ENCODE results near the gene KRTAP22-2. TPM values are rescaled to one million over a fixed set of nuclear protein-coding genes. Genes with fewer than 3 reads are reported as not detected.

The KRTAP22-2 gene
- total RNA-seq, 1 experiment from 2014 or later = not detected

DNA sequence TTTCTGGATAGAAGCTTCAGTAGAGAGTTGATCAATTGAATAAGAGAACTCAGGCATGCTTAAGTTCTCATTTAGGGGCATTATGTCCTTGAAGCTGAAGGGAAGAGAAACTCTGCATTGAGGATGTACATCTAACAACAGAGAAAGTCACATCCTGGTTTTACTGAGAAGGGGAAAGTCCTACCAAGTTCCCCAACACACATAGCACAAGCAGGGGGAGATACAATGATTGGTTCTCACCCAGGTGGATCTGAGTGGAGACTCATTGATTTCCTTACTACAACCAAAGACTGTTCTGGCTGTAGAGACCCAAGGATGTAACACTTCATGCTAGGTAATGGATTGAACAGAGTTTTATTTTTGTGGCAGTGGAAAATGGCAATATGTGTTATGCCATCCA lies 25.0 kb upstream of the KRTAP22-2 start:
- Histone ChIP-seq H4K20me1 (ENCODE audit: control insufficient read depth, insufficient read depth, insufficient read length) (no peaks in the 10 kb centered on the region), H3K9ac (ENCODE audit: extremely low read depth, insufficient read length, low read length) (no peak overlapping the region), H3K27ac (ENCODE audit: insufficient read length, low read depth, low read length) (no peak overlapping the region), H3K79me1 (ENCODE audit: insufficient read depth, low read depth, low read length, poor library complexity, severe bottlenecking) (no peaks in the 10 kb centered on the region), H4K5ac (ENCODE audit: insufficient read length, low read depth, low read length) (no peak overlapping the region), H3K23ac (ENCODE audit: insufficient read length, low read depth, low read length) (no peak overlapping the region), H3K79me2 (ENCODE audit: insufficient read depth, low read length) (no peaks in the 10 kb centered on the region), H4K91ac (ENCODE audit: insufficient read length, low read depth, low read length) (no peak overlapping the region), H2BK12ac (ENCODE audit: insufficient read length, low read depth, low read length) (no peak overlapping the region), H3T11ph (ENCODE audit: low read length) (no peak overlapping the region), H3K14ac (ENCODE audit: insufficient read depth, low read length) (no peak overlapping the region), H3K4me2 (ENCODE audit: insufficient read depth, insufficient read length, low read length) (no peak overlapping the region), H3K9me3 (ENCODE audit: control insufficient read depth, low read depth, low read length) (no peaks in the 10 kb centered on the region), H2BK5ac (ENCODE audit: insufficient read length, low read length) (no peak overlapping the region), H2AK5ac (ENCODE audit: insufficient read length, low read length) (no peak overlapping the region), H4K8ac (replicated peaks; ENCODE audit: insufficient read length, low read depth, low read length) (no peak overlapping the region), H3K56ac (ENCODE audit: insufficient read length, low read depth, low read length) (no peak overlapping the region), H3K18ac (ENCODE audit: insufficient read length, low read depth, low read length) (no peak overlapping the region), H2BK15ac (ENCODE audit: low read depth, low read length) (no peak overlapping the region), H3K23me2 (ENCODE audit: insufficient read length, low read depth, low read length, poor library complexity, severe bottlenecking) (no peaks in the 10 kb centered on the region), H2BK120ac (ENCODE audit: low read depth, low read length, poor library complexity, severe bottlenecking) (no peak overlapping the region), H3K27me3 (ENCODE audit: insufficient read depth, low read length) (no peaks in the 10 kb centered on the region), H2BK20ac (ENCODE audit: low read depth, low read length, poor library complexity, severe bottlenecking) (no peak overlapping the region), H2AFZ (ENCODE audit: low read length) (no peak overlapping the region), H3K4me1 (ENCODE audit: insufficient read depth, low read length) (no peaks in the 10 kb centered on the region), H3K4ac (ENCODE audit: low read depth, low read length) (no peak overlapping the region)
- H3K36me3 Mint-ChIP-seq (ENCODE audit: insufficient read depth in 1 of 3, low read depth in 3 of 3) = peaks cover 0 to 16% (median 5%) of the 10 kb centered on the region in 3 experiments; a peak in 5 of 7 replicates
- TF ChIP-seq, protein P1, sequence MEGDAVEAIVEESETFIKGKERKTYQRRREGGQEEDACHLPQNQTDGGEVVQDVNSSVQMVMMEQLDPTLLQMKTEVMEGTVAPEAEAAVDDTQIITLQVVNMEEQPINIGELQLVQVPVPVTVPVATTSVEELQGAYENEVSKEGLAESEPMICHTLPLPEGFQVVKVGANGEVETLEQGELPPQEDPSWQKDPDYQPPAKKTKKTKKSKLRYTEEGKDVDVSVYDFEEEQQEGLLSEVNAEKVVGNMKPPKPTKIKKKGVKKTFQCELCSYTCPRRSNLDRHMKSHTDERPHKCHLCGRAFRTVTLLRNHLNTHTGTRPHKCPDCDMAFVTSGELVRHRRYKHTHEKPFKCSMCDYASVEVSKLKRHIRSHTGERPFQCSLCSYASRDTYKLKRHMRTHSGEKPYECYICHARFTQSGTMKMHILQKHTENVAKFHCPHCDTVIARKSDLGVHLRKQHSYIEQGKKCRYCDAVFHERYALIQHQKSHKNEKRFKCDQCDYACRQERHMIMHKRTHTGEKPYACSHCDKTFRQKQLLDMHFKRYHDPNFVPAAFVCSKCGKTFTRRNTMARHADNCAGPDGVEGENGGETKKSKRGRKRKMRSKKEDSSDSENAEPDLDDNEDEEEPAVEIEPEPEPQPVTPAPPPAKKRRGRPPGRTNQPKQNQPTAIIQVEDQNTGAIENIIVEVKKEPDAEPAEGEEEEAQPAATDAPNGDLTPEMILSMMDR (conservative IDR thresholded peaks at IDR 0.05) = no peak
- peaks cover 3 to 31% of the 10 kb centered on the region in 2 experiments; a peak in 4 of 5 replicates for H3K9me3 Mint-ChIP-seq
- no peaks in the 10 kb centered on the region; the same call in none of the 2 replicates for H3K27me3 Mint-ChIP-seq (ENCODE audit: low read depth)
- no peaks in the 10 kb centered on the region for H3K4me1 Mint-ChIP-seq
- no peak overlapping the region for H3K27ac Mint-ChIP-seq
- no peak for DNase-seq
- no peak overlapping the region for H3K4me3 Mint-ChIP-seq

Measured in H9 (cell line).